ENCODE data around the gene ARL17B. TPM values are rescaled to one million over a fixed set of nuclear protein-coding genes. Genes with fewer than 3 reads are reported as not detected.
"Not testable (repeated sequence)": the region's sequence is repeated elsewhere in the genome, so short reads cannot be mapped to it uniquely, and the experiment has no call there.

ARL17B gene
- total RNA-seq, 1 donor from 2014 or later: 6.0 TPM

DNA sequence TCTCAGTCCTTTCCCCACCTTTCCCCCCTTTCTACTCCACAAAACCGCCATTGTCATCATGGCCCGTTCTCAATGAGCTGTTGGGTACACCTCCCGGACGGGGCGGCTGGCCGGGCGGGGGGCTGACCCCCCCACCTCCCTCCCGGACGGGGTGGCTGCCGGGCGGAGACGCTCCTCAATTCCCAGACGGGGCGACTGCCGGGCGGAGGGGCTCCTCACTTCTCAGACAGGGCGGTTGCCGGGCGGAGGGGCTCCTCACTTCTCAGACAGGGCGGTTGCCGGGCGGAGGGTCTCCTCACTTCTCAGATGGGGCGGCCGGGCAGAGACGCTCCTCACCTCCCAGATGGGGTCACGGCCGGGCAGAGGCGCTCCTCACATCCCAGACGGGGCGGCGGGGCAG, 108.8 kb downstream of the ARL17B start:
- not testable (repeated sequence) for DNase-seq (ENCODE audit: extremely low read depth, low read depth, low spot score)

DNA sequence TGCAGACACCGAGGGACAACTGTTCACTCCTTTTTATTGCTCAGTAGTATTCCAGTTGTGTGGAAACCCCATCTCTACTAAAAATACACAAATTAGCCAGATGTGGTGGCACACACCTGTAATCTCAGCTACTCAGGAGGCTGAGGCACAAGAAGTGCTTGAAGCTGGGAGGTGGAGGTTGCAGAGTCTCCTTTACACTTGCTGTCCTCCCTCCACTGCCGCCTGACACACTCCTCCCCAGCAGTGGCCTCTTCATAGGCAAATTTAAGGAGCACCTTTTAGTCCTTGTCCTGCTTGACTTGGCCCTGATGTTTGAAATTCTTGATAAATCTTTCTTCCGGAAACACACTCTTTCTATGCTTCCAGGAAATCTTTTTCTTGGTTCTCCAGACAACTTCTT, 112.4 kb downstream of the ARL17B start:
- not testable (repeated sequence) for DNase-seq (ENCODE audit: extremely low read depth, low read depth, low spot score)

DNA sequence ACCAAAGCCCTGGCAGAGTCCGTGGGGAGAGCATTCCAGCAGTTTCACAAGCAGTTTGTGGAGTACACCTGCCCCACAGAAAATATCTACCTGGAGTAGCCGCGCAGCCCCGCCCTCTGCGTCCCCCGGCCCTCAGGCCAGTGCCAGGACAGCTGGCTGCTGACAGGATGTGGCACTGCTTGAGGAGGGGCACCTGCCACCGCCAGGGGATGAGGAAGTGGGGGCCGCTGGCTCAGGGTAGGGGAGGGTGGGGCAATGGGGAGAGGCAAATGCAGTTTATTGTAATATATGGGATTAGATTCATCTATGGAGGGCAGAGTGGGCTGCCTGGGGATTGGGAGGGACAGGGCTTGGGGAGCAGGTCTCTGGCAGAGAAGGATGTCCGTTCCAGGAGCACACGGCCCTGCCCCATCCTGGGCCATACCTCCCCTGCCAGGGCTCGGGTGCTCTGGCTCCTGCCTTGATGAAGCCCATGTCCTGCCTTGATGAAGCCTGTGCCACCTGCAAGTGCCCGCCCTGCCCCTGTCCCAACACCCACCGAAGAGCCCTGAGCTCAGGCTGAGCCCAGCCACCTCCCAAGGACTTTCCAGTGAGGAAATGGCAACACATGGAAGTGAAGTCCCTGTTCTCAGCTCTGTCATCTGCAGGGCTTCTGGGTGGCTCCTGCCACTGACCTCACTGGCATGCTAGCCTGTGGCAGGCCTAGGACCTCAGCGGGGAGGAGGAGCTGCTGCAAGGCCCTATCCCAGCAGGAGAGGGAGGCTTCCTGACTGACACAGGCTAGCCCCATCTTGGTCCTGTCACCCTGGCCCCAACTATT, 116.4 kb downstream of the ARL17B start:
- not testable (repeated sequence) for DNase-seq (ENCODE audit: extremely low read depth, low read depth, low spot score)

DNA sequence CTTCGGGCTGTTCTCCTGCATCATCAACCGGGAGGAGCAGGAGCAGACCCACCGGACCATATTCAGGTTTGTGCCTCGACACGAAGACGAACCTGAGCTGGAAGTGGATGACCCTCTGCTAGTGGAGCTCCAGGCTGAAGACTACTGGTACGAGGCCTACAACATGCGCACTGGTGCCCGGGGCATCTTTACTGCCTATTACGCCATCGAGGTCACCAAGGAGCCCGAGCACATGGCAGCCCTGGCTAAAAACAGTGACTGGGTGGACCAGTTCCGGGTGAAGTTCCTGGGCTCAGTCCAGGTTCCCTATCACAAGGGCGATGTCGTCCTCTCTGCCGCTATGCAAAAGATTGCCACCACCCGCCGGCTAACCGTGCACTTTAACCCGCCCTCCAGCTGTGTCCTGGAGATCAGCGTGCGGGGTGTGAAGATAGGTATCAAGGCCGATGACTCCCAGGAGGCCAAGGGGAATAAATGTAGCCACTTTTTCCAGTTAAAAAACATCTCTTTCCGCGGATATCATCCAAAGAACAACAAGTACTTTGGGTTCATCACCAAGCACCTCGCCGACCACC, 117.1 kb downstream of the ARL17B start:
- DNase-seq (ENCODE audit: extremely low read depth, low read depth, low spot score): not testable (repeated sequence)

DNA sequence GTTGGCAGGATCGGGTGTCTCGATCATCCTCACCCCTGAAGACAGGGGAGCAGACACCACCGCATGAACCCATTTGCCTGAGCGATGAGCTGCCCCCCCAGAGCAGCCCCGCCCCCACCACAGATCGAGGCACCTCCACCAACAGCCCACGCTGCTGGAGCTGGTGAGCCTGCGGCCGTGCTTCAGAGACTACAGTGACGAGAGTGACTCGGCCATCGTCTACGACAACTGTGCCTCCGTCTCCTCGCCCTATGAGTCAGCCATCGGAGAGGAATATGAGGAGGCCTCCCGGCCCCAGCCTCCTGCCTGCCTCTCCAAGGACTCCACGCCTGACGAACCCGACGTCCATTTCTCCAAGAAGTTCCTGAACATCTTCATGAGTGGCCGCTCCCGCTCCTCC, 117.6 kb downstream of the ARL17B start:
- not testable (repeated sequence) for DNase-seq (ENCODE audit: extremely low read depth, low read depth, low spot score)

DNA sequence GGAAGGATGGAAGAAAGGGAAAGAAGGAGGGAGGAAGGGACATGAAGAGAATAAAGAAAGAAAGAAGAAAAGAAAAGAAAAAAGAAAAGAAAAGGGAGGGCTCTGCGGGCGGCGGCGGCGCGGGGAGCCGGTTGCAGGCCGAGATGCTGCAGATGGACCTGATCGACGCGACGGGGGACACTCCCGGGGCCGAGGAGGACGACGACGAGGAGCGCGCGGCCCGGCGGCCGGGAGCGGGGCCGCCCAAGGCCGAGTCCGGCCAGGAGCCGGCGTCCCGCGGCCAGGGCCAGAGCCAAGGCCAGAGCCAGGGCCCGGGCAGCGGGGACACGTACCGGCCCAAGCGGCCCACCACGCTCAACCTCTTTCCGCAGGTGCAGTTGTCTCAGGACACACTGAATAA, 118.1 kb downstream of the ARL17B start:
- DNase-seq (ENCODE audit: extremely low read depth, low read depth, low spot score): not testable (repeated sequence)

DNA sequence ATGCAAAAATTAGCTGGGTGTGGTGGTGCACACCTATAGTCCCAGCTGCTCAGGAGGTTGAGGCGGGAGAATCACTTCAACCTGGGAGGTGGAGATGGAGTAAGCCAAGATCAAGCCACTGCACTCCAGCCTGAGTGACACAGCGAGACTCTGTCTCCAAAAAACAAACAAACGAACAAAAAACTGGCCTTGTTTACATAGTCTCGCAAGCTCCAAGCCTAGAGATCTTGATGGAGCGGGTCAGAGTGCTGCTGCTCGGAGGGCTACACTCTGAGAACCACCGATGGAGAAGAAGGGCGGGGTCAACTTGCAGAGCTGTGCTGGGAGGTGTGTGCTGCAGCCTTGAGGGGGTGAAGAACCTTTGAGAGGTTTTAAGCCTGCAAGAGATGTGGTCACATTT, 130.2 kb downstream of the ARL17B start:
- DNase-seq (ENCODE audit: extremely low read depth, low read depth, low spot score): not testable (repeated sequence)

DNA sequence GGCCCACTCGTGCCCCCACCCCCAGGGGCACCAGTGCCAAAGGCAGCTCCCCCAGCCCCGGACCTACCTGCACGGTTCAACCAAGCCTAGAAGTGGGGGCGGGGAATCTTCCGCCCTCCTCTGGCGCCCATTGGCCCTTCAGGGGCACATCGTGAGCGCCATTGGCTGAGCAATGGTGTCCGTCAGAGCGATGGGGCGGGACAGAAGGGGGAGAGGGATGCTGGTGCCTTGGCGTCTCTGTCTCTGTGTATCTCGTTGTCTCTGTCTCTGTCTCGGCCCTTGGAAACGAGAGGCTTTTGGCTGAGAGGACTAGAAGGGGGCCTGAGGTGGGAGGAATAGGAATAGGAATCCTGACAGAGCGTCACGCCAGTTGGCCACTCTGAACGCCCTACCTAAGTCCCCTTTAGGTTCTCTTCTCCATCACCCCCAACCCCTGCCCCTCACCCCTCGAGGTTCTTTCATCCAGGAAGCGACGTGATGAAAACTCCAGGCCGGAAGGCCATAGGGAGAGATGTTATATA, 136.2 kb downstream of the ARL17B start:
- peak; percentile 16 for DNase-seq (ENCODE audit: extremely low read depth, low read depth, low spot score)

DNA sequence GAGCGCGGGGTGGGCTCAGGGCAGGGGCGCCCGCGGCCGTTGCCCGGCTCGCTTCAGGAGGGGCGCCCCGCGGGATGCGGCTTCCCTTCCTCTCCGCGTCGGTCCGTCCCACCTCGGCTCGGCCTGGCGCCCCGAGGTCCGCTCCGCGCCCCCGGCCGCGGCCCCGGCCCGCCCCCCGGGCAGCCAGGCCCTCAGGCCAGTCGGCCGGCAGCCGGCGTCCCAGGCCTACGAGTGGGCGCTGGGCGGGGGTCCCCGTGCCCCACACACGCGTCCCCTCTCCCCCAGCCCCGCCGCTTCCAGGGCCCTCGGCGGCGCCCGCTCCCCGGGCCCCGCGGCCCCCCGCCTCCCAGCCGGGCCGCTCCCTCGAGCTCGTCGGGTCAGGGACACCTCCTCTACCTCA, 136.7 kb downstream of the ARL17B start:
- not testable (repeated sequence) for DNase-seq (ENCODE audit: extremely low read depth, low read depth, low spot score)

Other genes with a start within 250 kb of the ARL17B start
- 36.2 and 60.2 TPM in 2 replicates for gene KANSL1, start 168.3 kb downstream of the ARL17B start, total RNA-seq
- gene LRRC37A, start 66.6 kb downstream of the ARL17B start, total RNA-seq: 0.78 and 1.3 TPM in 2 replicates
- 1.7 and 4.8 TPM in 2 replicates for gene LRRC37A2, start 150.7 kb upstream of the ARL17B start, total RNA-seq
- gene ARL17A, start 217.9 kb upstream of the ARL17B start, total RNA-seq: 3.4 and 4.2 TPM in 2 replicates
- 22.0 and 27.9 TPM in 2 replicates for gene NSF, start 228.9 kb upstream of the ARL17B start, total RNA-seq

Data from glomerular endothelial cell (primary cell).